Measurements from ENCODE around the gene MOV10. TPM values are rescaled to one million over a fixed set of nuclear protein-coding genes. Genes with fewer than 3 reads are reported as not detected.
"Not testable (repeated sequence)": the region's sequence is repeated elsewhere in the genome, so short reads cannot be mapped to it uniquely, and the experiment has no call there.

MOV10 gene
- total and polyA plus RNA-seq, 2 of the 8 experiments (the other 6 are each of a cell fraction or from before 2014, with no cell fraction given) = 57.3 to 109 TPM

GRCh38 chr1:112638110-112638428, 36.4 kb upstream of the MOV10 start (continued):
- TF ChIP-seq FOSL1 (IDR thresholded peaks at IDR 0.05; ENCODE audit: insufficient read depth, low read depth, low read length) (no peak), RNF2 (IDR thresholded peaks at IDR 0.05; ENCODE audit: borderline replicate concordance, low read depth, low read length, missing control alignments, poor library complexity, severe bottlenecking) (no peak), CHD1 (IDR thresholded peaks at IDR 0.05; ENCODE audit: low read depth, low read length) (no peak), TEAD4 (IDR thresholded peaks at IDR 0.05; ENCODE audit: low read depth, low read length) (no peak), SP2 (IDR thresholded peaks at IDR 0.05; ENCODE audit: low read length) (no peak), PHF8 (conservative IDR thresholded peaks at IDR 0.05; ENCODE audit: low read depth, low read length) (no peak), TAF1 (IDR thresholded peaks at IDR 0.05; ENCODE audit: low read depth, low read length) (no peak), KDM5A (IDR thresholded peaks at IDR 0.05; ENCODE audit: low read length) (no peak), TBP (IDR thresholded peaks at IDR 0.05; ENCODE audit: low read depth, low read length) (no peak)

- H3K18ac ChIP-seq (ENCODE audit: extremely low read depth, low read length); H2AFZ ChIP-seq (ENCODE audit: low read length); H3K79me1 ChIP-seq (ENCODE audit: low read depth, low read length); H4K20me1 ChIP-seq (replicated peaks in 1 of 2; ENCODE audit: control insufficient read depth in 1 of 2, insufficient read depth in 2 of 2, low read length in 2 of 2); H2BK5ac ChIP-seq (ENCODE audit: low read depth, low read length); H2BK20ac ChIP-seq (ENCODE audit: low read length); H4K8ac ChIP-seq (ENCODE audit: extremely low read depth, insufficient read depth, low read length); H3K27ac ChIP-seq (ENCODE audit: low read depth, low read length); H3K23ac ChIP-seq (ENCODE audit: insufficient read length); H3K4me3 ChIP-seq (ENCODE audit: extremely low read depth in 1 of 4, insufficient read depth in 2 of 4, low read depth in 3 of 4, low read length in 4 of 4); H2BK15ac ChIP-seq (ENCODE audit: low read length); H4K91ac ChIP-seq (replicated peaks; ENCODE audit: insufficient read length, low read length); CTCF ChIA-PET (ENCODE audit: partially characterized antibody); H3K14ac ChIP-seq (ENCODE audit: insufficient read length); H3K4ac ChIP-seq (replicated peaks; ENCODE audit: insufficient read length, low read depth, low read length); H2BK120ac ChIP-seq (replicated peaks; ENCODE audit: low read depth, low read length); POLR2A ChIA-PET (ENCODE audit: partially characterized antibody); H3K23me2 ChIP-seq (ENCODE audit: low read depth, low read length); H4K5ac ChIP-seq (ENCODE audit: insufficient read length, low read depth, low read length); H3K36me3 ChIP-seq (ENCODE audit: control insufficient read depth in 2 of 4, insufficient read depth in 4 of 4, low read length in 3 of 4); H3K56ac ChIP-seq (replicated peaks; ENCODE audit: insufficient read length, low read depth, low read length); H3K9me3 ChIP-seq (ENCODE audit: insufficient read depth in 2 of 2, low read depth in 1 of 2, low read length in 1 of 2); H3K4me2 ChIP-seq (ENCODE audit: insufficient read depth in 1 of 2, low read depth in 2 of 2, low read length in 2 of 2); H3K4me1 ChIP-seq (replicated peaks in 1 of 4; ENCODE audit: control insufficient read depth in 3 of 4, insufficient read depth in 4 of 4, low read length in 3 of 4); H2BK12ac ChIP-seq (ENCODE audit: low read depth, low read length); H3K27me3 ChIP-seq (replicated peaks in 1 of 4; ENCODE audit: control insufficient read depth in 3 of 4, extremely low read depth in 1 of 4, insufficient read depth in 3 of 4, low read length in 3 of 4); DNase-seq (ENCODE audit: low read depth in 1 of 2, low spot score in 2 of 2); H2AK5ac ChIP-seq (ENCODE audit: low read depth, low read length); H3K9ac ChIP-seq (replicated peaks in 1 of 4; ENCODE audit: extremely low read depth in 1 of 4, low read depth in 3 of 4, low read length in 3 of 4); FAIRE-seq: not testable (repeated sequence)
- 98% methylated on average over 5 of the region's 23 CpGs; no CpG with 5 or more reads in 1 of the 2 experiments for WGBS, 2 experiments (ENCODE audit: extremely low coverage in 1 of 2, insufficient coverage in 1 of 2, insufficient read length in 1 of 2, insufficient replicate concordance in 2 of 2, low coverage in 1 of 2, low lambda C conversion rate in 2 of 2, missing lambda C conversion rate in 1 of 2)
- peaks cover 12 to 77% of the 10 kb centered on the region in 2 experiments for H3K79me2 ChIP-seq (ENCODE audit: control insufficient read depth in 1 of 2, insufficient read depth in 2 of 2, low read length in 2 of 2)
These were observed 34.0 kb upstream of the MOV10 start for GRCh38 chr1:112640437-112640836.
